CD4-positive, alpha-beta T cell treated with Interleukin-15 for 1 hour (primary cell): Measurements from ENCODE around the gene MMD.
A peak's percentile ranks its signal among the peaks of the same experiment; 100 is the strongest.
"Not testable (repeated sequence)": the region's sequence is repeated elsewhere in the genome, so short reads cannot be mapped to it uniquely, and the experiment has no call there.

Source experiments
- DNase-seq: peaks from one replicate; pipeline ENCODE4 v3.0.0-alpha.2; 2020

MMD gene, protein sequence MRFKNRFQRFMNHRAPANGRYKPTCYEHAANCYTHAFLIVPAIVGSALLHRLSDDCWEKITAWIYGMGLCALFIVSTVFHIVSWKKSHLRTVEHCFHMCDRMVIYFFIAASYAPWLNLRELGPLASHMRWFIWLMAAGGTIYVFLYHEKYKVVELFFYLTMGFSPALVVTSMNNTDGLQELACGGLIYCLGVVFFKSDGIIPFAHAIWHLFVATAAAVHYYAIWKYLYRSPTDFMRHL

GRCh38 chr17:55421179-55421934 lies at the start of gene MMD:
TSS of gene MMD (minus strand) at chr17:55421835. CDS start at chr17:55421695, 140 bp downstream.
- peak; percentile 20 for DNase-seq

DNA sequence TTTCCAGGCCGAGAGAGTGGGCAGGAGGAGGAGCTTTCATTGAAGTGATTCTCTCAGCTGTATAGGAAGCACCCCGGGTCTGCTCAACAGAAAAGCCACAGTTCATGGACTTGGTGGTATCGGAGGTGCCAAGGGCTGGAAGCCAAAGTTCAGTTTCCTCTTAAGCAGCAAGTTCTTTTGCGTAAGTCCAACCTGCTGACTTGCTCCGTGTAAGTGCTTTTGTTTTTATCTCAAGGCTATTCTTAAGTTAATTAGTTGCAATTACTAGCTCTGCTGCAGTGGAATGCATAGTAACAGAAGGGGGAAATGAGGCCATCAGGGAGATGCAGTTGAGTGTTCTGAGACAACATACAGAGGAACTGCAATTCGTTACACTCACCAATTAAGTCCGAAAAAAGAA lies 45.0 kb upstream of the MMD start:
- no peak for DNase-seq

- not testable (repeated sequence) for DNase-seq
These were observed 44.1 kb upstream of the MMD start for GRCh38 chr17:55465771-55466170.

DNA sequence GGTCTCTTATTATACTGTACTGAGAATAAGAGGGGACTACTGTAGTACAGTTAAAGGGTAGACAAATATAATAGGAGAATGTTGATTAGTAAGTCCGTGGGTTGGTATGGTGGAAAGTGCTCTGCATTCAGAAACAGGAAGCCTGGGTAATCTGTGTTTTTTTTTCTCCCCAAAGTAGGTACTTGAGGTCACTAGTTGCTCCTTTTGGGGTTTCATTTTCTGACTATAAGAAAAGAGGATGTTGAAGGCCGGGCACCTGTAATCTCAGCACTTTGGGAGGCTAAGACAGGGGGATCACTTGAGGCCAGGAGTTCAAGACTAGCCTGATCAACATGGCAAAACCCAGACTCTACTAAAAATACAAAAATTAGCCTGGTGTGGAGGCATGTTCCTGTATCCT lies 42.0 kb upstream of the MMD start:
- no peak for DNase-seq

DNA sequence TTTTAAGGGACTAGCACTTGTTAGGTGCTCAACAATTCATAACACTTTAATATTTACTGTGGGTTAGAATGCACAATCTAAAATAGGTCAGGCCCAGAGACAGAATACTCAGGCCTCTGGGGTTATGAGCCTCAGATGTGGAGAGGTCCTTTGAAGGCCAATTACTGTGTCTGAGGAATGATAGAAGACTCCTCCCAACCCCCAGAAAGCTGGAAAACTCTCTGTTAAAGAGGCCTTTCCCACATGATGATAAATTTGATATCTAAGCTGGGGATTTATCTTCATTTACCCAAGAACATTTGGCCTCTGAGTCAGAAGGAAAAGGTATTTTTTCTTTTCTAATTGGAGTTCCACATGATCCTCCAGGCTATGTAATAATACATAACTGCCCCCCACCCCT lies 41.1 kb upstream of the MMD start:
- DNase-seq = no peak

GRCh38 chr17:55462234-55462633 lies 40.6 kb upstream of the MMD start:
- no peak for DNase-seq

DNA sequence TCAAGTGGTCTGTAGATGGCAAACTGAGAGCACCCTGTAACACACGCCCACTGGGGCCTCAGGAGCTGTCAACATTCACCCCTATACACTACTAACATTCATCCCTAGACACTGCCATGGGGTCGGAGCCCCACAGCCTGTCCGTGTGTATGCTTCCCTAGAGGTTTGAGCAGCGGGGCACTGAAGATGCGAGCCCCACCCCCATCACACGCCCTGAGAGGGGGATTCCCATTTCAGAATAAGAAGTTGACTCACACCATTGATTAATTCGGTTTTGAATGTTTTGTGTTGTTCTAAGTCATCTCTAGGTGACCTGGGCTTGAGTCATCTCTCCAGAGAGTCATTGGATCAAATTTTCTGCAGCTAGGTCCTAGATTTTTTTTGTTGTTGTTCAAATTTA lies 37.3 kb upstream of the MMD start:
- DNase-seq = no peak

DNA sequence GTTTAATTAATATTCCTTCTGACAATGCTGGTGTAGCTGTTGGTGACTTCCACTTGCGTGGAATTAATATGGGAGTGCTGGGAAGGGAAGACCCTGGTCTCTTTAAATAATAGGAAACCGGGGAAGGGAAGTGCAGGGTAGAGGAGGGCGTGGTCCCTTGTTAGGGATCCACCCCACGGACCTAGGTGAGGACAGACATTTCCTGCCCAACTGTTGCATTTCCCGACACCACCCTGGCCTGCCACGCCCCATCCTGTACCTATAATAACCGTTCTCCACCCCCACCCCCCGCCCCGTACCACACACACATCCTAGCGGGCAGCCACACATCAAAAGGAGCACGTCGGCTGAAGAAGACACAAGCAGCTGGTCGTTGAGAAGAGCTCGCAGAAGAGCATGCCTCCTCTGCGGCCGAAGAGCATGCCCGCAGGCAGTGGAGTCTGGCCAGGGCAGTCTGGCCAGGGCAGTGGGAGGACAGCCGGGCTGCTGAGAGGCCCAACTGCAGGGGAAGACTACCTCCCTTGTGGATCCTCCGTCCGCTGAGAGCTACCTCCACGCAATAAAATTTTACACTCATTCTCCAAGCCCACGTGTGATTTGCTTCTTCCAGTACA lies 36.8 kb upstream of the MMD start:
- no peak for DNase-seq

GRCh38 chr17:55456307-55457240 lies 34.9 kb upstream of the MMD start:
- DNase-seq = no peak

- no peak for DNase-seq
These were observed 33.4 kb upstream of the MMD start for GRCh38 chr17:55454906-55455474.

- no peak for DNase-seq
These were observed 32.4 kb upstream of the MMD start for GRCh38 chr17:55453839-55454557.

DNA sequence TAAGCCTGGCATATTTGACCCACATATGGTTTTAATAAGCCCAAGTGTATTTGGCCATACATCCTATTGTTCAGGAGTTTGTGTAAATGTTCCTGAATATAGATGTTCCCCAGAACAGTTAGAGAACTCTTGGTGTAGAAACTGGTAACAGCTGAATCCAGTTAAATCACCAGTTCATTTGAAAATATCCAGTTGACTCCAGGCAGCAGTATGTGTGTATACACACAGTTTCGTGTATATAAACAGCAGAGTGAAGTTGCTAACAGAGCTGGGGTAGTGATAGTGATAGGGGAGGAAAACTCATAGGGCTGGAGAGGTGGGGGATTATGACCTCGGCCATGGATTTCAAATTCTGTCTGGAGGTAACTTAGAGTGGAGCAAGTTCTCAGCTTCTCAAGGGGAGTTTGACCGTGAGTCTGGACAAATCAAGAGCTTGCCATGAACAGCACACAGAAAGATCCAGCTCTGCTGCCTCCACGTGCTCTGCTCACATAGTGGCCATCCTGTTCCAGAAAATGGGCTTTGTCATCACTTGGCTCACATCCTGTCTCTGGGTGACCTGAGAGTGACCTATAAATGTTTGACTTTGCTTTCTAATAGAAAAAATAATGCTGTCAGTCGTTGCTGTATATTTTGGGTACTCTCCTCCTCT lies 30.6 kb upstream of the MMD start:
- no peak for DNase-seq

DNA sequence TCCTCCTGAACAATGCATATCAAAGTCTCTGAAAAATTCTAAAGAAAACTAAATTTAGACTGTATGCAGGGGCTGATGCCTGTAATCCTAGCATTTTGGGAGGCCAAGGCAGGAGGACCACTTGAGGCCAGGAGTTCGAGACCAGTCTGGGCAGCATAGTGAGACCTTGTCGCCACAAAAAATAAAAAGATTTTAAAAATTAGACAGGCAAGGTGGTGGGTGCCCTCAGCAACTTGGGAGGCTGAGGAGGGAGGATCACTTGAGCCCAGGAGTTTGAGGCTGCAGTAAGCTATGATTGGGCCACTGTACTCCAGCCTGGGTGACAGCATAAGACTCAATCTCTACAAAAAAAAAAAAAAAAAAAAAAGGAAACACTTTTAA lies 30.1 kb upstream of the MMD start:
- DNase-seq = no peak

DNA sequence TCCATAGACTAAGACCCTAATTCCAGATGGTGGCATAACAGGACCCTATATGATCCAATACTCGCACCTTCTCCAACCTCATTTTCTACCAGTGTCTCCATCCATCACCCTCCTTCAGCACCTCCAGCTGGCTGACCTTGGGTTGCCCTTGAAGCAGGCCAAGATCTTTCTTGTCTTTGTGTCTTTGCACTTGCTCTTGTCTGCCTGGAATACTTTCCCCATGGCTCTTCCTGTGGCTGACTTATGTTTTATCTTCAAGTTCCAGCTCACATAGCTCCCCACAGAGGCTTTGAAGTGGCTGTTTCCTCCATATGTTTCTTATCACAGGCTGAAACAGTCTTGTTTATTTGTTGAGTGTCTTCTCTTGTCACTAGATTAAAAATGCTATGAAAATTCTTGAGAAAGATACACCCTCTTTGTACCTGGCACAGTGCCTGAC lies 29.6 kb upstream of the MMD start:
- DNase-seq = no peak

- no peak for DNase-seq
These were observed 28.7 kb upstream of the MMD start for GRCh38 chr17:55450232-55450825.

GRCh38 chr17:55448681-55449080 lies 27.0 kb upstream of the MMD start:
- DNase-seq = no peak

DNA sequence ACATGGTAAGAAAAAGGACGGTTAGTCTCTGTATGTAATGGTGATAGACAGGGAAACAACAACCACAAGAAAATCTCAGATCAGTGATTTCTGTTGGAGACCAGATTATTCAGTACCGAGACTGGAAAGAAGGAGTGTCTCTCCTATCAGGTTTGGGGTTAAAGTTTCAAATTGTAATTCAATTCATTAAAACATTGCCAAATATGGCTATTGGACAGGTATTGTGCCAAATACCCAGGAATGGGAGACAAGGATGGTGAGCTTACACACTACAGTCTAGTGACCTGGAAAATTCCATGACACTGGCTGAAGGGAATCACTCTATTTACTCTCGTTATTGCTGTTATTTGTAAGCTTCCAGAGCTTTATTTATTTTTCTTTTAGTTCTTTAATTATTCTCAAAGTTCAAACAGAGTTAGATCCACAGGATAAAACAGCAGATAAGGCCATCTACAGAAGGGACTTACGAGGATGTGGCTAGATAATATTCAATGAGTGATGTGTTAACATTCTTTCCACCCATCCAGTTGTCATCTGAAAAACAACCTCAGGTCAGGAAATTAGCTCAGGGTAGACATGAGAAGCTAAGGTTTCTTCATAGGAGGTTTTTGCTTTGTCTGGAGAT lies 25.1 kb upstream of the MMD start:
- DNase-seq = no peak

DNA sequence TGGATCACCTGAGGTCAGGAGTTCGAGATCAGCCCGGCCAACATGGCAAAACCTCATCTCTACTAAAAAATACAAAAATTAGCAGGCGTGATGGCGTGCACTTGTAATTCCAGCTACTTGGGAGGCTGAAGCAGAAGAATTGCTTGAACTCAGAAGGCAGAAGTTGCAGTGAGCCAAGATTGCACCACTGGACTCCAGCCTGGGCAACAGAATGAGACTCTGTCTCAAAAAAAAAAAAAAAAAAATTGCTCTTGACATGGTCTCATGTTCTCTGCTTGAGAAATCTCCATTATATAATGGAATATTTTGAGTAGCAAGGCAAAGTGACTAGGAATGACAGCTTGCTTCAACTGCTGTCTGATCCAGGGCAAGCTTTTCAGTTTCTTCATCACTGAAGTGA lies 24.4 kb upstream of the MMD start:
- DNase-seq = not testable (repeated sequence)

DNA sequence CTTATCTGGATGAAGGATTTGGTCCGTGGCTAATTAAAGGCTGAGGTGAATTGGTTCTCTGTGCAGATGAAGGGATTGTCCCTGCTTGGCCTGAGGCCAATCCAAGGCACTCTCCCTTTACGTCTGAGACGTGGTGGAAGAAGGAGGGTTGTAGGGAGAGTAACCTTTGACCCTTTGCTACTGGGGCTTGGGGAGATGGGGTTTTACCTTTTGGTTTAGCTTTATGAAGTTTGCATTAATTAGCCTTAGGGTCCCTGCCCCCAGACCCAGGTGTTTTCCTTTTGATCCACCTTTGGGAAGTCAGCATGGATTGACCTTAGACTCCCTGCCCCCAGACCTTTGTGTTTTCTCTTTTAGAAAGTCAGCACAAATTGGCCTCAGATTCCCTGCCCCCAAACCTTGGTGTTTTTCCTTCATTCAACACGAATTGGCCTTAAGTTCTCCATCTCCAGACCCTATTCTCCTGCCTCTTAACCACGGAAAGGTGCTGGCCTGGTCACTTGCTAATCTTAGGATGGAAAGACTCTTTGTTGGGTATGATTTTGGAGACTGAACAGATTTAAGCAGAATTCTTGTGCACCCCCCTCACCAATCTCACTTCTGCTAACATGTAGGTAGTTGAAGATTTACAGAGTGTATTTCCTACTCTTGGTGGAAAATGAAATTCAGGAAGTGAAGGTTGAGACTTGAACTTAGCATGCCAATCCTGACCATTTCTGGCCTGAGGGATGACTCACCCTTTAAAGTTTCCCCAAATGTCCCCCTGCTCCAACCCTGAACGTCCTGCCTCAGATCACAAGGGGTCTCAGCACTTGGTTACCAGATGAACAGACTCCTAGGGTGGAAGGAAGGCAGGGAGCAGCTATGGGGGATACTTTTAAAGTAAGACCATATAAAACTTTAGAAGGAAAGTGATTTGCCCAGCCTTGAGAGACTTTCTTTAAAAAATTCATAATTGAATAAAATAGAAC lies 23.1 kb upstream of the MMD start:
- no peak for DNase-seq
